HG03175 (cell line): ENCODE measurements around the gene MAP3K20.
"Not testable (repeated sequence)": the region's sequence is repeated elsewhere in the genome, so short reads cannot be mapped to it uniquely, and the experiment has no call there.

Source experiments
- ATAC-seq: cut with Tn5 transposase; IDR thresholded peaks from one replicate; pipeline ENCODE4 v1.9.1; 2021; ENCODE audit warnings: mild to moderate bottlenecking, moderate library complexity; ENCODE audit not compliant: unreplicated experiment

Gene MAP3K20

GRCh38 chr2:173300458-173300857 is 224.8 kb downstream of the MAP3K20 start:
- ATAC-seq = no peak

- not testable (repeated sequence) for ATAC-seq
Observed at GRCh38 chr2:173301549-173301948, 225.9 kb downstream of the MAP3K20 start.

GRCh38 chr2:173305303-173305702 is 229.7 kb downstream of the MAP3K20 start:
- ATAC-seq = no peak

- ATAC-seq = no peak
Observed at GRCh38 chr2:173307293-173307692, 231.6 kb downstream of the MAP3K20 start.

GRCh38 chr2:173309370-173309769 is 233.7 kb downstream of the MAP3K20 start:
- not testable (repeated sequence) for ATAC-seq

- no peak for ATAC-seq
Observed at GRCh38 chr2:173311844-173312606, 236.4 kb downstream of the MAP3K20 start.
